Lower lobe of right lung (tissue), 2 donors: Measurements from ENCODE around the gene CEP112. TPM values are rescaled to one million over a fixed set of nuclear protein-coding genes. Genes with fewer than 3 reads are reported as not detected.

Source experiments
- ATAC-seq, 2 donors: fragments of 200-7000 bp; cut with Tn5 transposase; one replicate each; pipeline ENCODE4 v1.9.1; 2020 to 2022; ENCODE audit warnings: mild to moderate bottlenecking in 2 of 2, moderate library complexity in 2 of 2
- DNase-seq: peaks from one replicate; pipeline ENCODE4 v3.0.0-alpha.2; 2020
- H3K27ac ChIP-seq: fragments of 200-600 bp; one replicate; pipeline ENCODE4 v1.8.0; 2022
- H3K27me3 ChIP-seq: fragments of 200-600 bp; one replicate; pipeline ENCODE4 v1.8.0; 2022; ENCODE audit warnings: low read depth
- H3K36me3 ChIP-seq: fragments of 200-600 bp; one replicate; pipeline ENCODE4 v1.8.0; 2022; ENCODE audit warnings: mild to moderate bottlenecking
- H3K4me1 ChIP-seq: fragments of 200-600 bp; one replicate; pipeline ENCODE4 v1.8.0; 2022
- H3K4me3 ChIP-seq: fragments of 200-600 bp; one replicate; pipeline ENCODE4 v1.8.0; 2022; ENCODE audit warnings: mild to moderate bottlenecking
- H3K9me3 ChIP-seq: fragments of 200-600 bp; one replicate; pipeline ENCODE4 v1.8.0; 2022
- CTCF ChIP-seq: fragments of 200-600 bp; IDR thresholded peaks from one replicate; pipeline ENCODE4 v1.8.0; 2022; ENCODE audit warnings: antibody characterized with exemption, mild to moderate bottlenecking
- intact Hi-C: fragments of 100-400 bp; cut with DNase I; formaldehyde crosslinking; loops from one replicate; pipeline ENCODE4 v1.11.0; 2022
- total RNA-seq: library from RNA; stranded (reverse); fragmentation: NEBNext Ultra II Directional; extraction: Animal tissue kit (Norgen Biotek cat#: 25700); gene quantifications from one replicate; pipeline ENCODE4 v1.2.1, GENCODE V29; 2021
- donor health status: DM: no; HTN: yes; CAD: no; lungs with severe emphysema.

Gene CEP112
- total RNA-seq, 1 donor from 2014 or later, result 30.1 TPM

- no peak for DNase-seq
- H3K36me3 ChIP-seq, result no peaks in the 10 kb centered on the region
- H3K27ac ChIP-seq, result no peak overlapping the region
- no peaks in the 10 kb centered on the region for H3K9me3 ChIP-seq
- ATAC-seq, result no peak
- no peak overlapping the region for H3K4me3 ChIP-seq
- intact Hi-C loops, result no loop called here
- no peaks in the 10 kb centered on the region for H3K4me1 ChIP-seq
- TF ChIP-seq CTCF, result no peak
- H3K27me3 ChIP-seq, result no peaks in the 10 kb centered on the region
These were observed 28.3 kb upstream of the CEP112 start for GRCh38 chr17:66220079-66220835.

DNA sequence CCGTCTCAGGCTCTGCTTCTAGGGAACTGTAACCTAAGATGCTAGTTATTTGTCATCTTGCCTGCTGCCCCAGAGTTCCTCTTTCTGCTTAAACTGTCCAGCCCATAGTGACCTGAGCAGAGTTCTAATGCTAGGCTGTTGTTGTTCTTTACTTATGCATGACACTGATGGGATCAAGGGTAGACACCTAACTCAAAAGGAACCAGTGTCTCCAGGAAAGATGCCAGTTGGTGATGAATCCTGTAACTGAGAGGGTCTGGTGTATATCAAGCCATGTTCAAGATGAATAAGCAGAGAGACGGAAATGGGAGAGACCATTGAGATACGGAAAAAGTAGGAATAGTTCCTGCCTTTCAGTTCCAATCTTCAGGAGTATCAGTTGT, 23.6 kb upstream of the CEP112 start:
- DNase-seq, result no peak
- no peaks in the 10 kb centered on the region for H3K4me1 ChIP-seq
- H3K9me3 ChIP-seq, result no peaks in the 10 kb centered on the region
- H3K36me3 ChIP-seq, result no peaks in the 10 kb centered on the region
- H3K4me3 ChIP-seq, result no peak overlapping the region
- no peaks in the 10 kb centered on the region for H3K27me3 ChIP-seq
- TF ChIP-seq CTCF, result no peak
- ATAC-seq, result no peak
- no peak overlapping the region for H3K27ac ChIP-seq
- intact Hi-C loops, result no loop called here

GRCh38 chr17:66214884-66215528, 23.1 kb upstream of the CEP112 start:
- intact Hi-C loops, result no loop called here
- no peak overlapping the region for H3K27ac ChIP-seq
- no peak for TF ChIP-seq CTCF

GRCh38 chr17:66211047-66211810, 19.3 kb upstream of the CEP112 start:
- no peak overlapping the region for H3K4me3 ChIP-seq
- no peaks in the 10 kb centered on the region for H3K36me3 ChIP-seq
- no peaks in the 10 kb centered on the region for H3K4me1 ChIP-seq
- no peak for TF ChIP-seq CTCF
- ATAC-seq (no peak), DNase-seq (no peak)
- H3K27ac ChIP-seq, result no peak overlapping the region
- intact Hi-C loops, result no loop called here
- no peaks in the 10 kb centered on the region for H3K9me3 ChIP-seq
- no peaks in the 10 kb centered on the region for H3K27me3 ChIP-seq

More at GRCh38 chr17:66214884-66215528, 23.1 kb upstream of the CEP112 start:
- no peaks in the 10 kb centered on the region for H3K9me3 ChIP-seq
- H3K4me1 ChIP-seq, result no peaks in the 10 kb centered on the region
- no peaks in the 10 kb centered on the region for H3K36me3 ChIP-seq
- H3K27me3 ChIP-seq, result no peaks in the 10 kb centered on the region
- DNase-seq, result no peak
- no peak for ATAC-seq
- no peak overlapping the region for H3K4me3 ChIP-seq

DNA sequence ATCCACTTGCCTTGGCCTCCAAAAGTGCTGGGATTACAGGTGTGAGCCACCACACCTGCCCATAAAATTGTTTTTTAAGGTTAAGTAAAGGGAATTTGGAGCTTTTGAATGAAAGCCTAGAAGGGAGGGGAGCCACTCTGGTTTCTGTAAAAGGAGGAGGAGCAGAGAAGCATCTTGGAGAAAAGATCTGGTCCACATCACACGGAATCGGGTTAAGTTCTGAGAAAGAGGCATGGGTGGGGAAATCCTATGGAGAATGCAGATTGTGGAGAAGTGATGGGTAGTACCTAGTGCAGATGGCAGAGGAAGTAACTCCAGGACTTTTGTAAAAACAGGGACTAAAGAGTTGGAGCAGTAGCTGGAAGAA, 18.3 kb upstream of the CEP112 start:
- TF ChIP-seq CTCF, result no peak

More for the DNA sequence above, 18.3 kb upstream of the CEP112 start:
- ATAC-seq (no peak), DNase-seq (no peak)
- H3K4me3 ChIP-seq, result no peak overlapping the region
- intact Hi-C loops, result no loop called here
- H3K27ac ChIP-seq, result no peak overlapping the region
- H3K9me3 ChIP-seq, result no peaks in the 10 kb centered on the region
- no peaks in the 10 kb centered on the region for H3K36me3 ChIP-seq
- no peaks in the 10 kb centered on the region for H3K27me3 ChIP-seq
- H3K4me1 ChIP-seq, result no peaks in the 10 kb centered on the region
